ENCODE measurements around the gene DICER1.

- TF ChIP-seq CTCF (IDR thresholded peaks at IDR 0.05 in 4 of 5, conservative IDR thresholded peaks at IDR 0.05 in 1 of 5) (no peak), POLR2A (IDR thresholded peaks at IDR 0.05) (no peak)
Observed at GRCh38 chr14:95199298-95199983, 42.1 kb upstream of the DICER1 start.
